OCI-LY7 (cell line): Measurements from ENCODE around the gene JAZF1.

Source experiments
- EZH2phosphoT487 ChIP-seq: fragments of 200-600 bp; sonication (generic); IDR thresholded peaks from 2 replicates; pipeline ENCODE4 v1.6.1; 2018; ENCODE audit warnings: low read depth, borderline replicate concordance, mild to moderate bottlenecking, mixed run types, antibody characterized with exemption, low read length, moderate library complexity, mixed read lengths
- TF ChIP-seq, protein P1 (sequence below): fragments of 200-600 bp; sonication (generic); conservative IDR thresholded peaks from 2 replicates; pipeline ENCODE4 v1.5.1; 2014; ENCODE audit warnings: mild to moderate bottlenecking, antibody characterized with exemption, low read length, moderate library complexity, mixed read lengths

DNA sequence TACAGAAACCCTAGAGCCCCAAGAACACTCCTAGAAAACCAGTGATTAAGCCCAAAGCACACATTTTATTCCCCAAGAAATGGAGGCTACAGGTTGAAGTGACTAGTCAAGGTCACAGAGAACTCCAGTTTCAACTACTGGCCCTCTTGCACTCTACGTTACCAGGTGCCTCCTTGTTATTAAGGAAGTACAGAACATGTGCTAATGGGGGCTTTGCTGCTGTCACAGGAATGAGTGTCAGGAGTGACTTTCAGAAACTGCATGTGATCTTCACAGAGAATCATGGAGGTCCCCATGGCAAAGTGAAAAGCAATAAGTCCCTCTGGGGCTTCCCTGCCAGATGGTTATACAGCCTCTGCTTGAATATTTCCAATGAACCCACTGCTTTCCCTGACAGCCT lies 19.3 kb downstream of the JAZF1 start:
- TF ChIP-seq, protein P1, sequence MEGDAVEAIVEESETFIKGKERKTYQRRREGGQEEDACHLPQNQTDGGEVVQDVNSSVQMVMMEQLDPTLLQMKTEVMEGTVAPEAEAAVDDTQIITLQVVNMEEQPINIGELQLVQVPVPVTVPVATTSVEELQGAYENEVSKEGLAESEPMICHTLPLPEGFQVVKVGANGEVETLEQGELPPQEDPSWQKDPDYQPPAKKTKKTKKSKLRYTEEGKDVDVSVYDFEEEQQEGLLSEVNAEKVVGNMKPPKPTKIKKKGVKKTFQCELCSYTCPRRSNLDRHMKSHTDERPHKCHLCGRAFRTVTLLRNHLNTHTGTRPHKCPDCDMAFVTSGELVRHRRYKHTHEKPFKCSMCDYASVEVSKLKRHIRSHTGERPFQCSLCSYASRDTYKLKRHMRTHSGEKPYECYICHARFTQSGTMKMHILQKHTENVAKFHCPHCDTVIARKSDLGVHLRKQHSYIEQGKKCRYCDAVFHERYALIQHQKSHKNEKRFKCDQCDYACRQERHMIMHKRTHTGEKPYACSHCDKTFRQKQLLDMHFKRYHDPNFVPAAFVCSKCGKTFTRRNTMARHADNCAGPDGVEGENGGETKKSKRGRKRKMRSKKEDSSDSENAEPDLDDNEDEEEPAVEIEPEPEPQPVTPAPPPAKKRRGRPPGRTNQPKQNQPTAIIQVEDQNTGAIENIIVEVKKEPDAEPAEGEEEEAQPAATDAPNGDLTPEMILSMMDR, result no peak
- TF ChIP-seq EZH2phosphoT487, result no peak
